ENCODE results near the gene YAF2.

- TF ChIP-seq, protein P1, sequence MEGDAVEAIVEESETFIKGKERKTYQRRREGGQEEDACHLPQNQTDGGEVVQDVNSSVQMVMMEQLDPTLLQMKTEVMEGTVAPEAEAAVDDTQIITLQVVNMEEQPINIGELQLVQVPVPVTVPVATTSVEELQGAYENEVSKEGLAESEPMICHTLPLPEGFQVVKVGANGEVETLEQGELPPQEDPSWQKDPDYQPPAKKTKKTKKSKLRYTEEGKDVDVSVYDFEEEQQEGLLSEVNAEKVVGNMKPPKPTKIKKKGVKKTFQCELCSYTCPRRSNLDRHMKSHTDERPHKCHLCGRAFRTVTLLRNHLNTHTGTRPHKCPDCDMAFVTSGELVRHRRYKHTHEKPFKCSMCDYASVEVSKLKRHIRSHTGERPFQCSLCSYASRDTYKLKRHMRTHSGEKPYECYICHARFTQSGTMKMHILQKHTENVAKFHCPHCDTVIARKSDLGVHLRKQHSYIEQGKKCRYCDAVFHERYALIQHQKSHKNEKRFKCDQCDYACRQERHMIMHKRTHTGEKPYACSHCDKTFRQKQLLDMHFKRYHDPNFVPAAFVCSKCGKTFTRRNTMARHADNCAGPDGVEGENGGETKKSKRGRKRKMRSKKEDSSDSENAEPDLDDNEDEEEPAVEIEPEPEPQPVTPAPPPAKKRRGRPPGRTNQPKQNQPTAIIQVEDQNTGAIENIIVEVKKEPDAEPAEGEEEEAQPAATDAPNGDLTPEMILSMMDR (IDR thresholded peaks at IDR 0.05; ENCODE audit: extremely low read depth in 1 of 2, insufficient read depth in 1 of 2, low read depth in 1 of 2, low read length in 2 of 2), result no peak
- no peak for TF ChIP-seq POLR2A (IDR thresholded peaks at IDR 0.05; ENCODE audit: low read depth, low read length)
- no peak for TF ChIP-seq JUN (IDR thresholded peaks at IDR 0.05; ENCODE audit: borderline replicate concordance, insufficient read depth, insufficient read length, low read depth)
- no peak for TF ChIP-seq POLR2AphosphoS5 (IDR thresholded peaks at IDR 0.05; ENCODE audit: insufficient read depth, low read depth, low read length)
- no peak for TF ChIP-seq EZH2 (IDR thresholded peaks at IDR 0.05; ENCODE audit: borderline replicate concordance, low read depth, low read length, severe bottlenecking)
- TF ChIP-seq, protein P2, sequence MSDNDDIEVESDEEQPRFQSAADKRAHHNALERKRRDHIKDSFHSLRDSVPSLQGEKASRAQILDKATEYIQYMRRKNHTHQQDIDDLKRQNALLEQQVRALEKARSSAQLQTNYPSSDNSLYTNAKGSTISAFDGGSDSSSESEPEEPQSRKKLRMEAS (IDR thresholded peaks at IDR 0.05; ENCODE audit: insufficient read depth, insufficient read length), result peak; percentile 84
- no peak for TF ChIP-seq MYC (IDR thresholded peaks at IDR 0.05; ENCODE audit: low read depth, low read length)
- TF ChIP-seq FOS (IDR thresholded peaks at IDR 0.05; ENCODE audit: borderline replicate concordance, insufficient read depth, low read length), result no peak
Measured at GRCh38 chr12:42238240-42239140, at the start of gene YAF2.
